GM10266 (cell line): ENCODE measurements around the gene SLCO3A1.
"Not testable (repeated sequence)": the region's sequence is repeated elsewhere in the genome, so short reads cannot be mapped to it uniquely, and the experiment has no call there.

Experiments used
- DNase-seq: peaks from one replicate; pipeline ENCODE4 v3.0.0; 2012; ENCODE audit errors: extremely low spot score
- CTCF ChIP-seq: IDR thresholded peaks from 2 replicates; pipeline ENCODE4 v1.5.1; 2012; ENCODE audit warnings: mild to moderate bottlenecking, low read depth; ENCODE audit not compliant: control insufficient read depth, insufficient read depth; ENCODE audit errors: missing control alignments

The SLCO3A1 gene

GRCh38 chr15:92196342-92196741 lies 342.8 kb downstream of the SLCO3A1 start:
- TF ChIP-seq CTCF: no peak
- DNase-seq: no peak

GRCh38 chr15:92197746-92198145 lies 344.2 kb downstream of the SLCO3A1 start:
- DNase-seq: no peak
- TF ChIP-seq CTCF: no peak

GRCh38 chr15:92200891-92201290 lies 347.4 kb downstream of the SLCO3A1 start:
- no peak for DNase-seq
- TF ChIP-seq CTCF: no peak

- TF ChIP-seq CTCF: no peak
- no peak for DNase-seq
These were observed 351.8 kb downstream of the SLCO3A1 start for GRCh38 chr15:92205255-92205739.

- not testable (repeated sequence) for DNase-seq
These were observed 354.1 kb downstream of the SLCO3A1 start for GRCh38 chr15:92207601-92208000.
